ENCODE results near the gene ADAMTS20.
A peak's percentile ranks its signal among the peaks of the same experiment; 100 is the strongest.

The ADAMTS20 gene

GRCh38 chr12:43444940-43445564, 107.0 kb downstream of the ADAMTS20 start:
- H3K9ac ChIP-seq (ENCODE audit: low read length), result no peak overlapping the region
- H3F3A ChIP-seq (ENCODE audit: insufficient read depth, low read length), result no peaks in the 10 kb centered on the region
- no peaks in the 10 kb centered on the region for H3K36me3 ChIP-seq (replicated peaks; ENCODE audit: insufficient read depth, low read length)
- no peaks in the 10 kb centered on the region for H3K4me1 ChIP-seq (ENCODE audit: low read length)
- H3K27me3 ChIP-seq (replicated peaks; ENCODE audit: insufficient read depth, low read length), result no peaks in the 10 kb centered on the region
- no peaks in the 10 kb centered on the region for H3K79me2 ChIP-seq (ENCODE audit: low read length)
- H2AFZ ChIP-seq (ENCODE audit: low read length), result no peak overlapping the region
- no peak overlapping the region for H3K4me3 ChIP-seq (ENCODE audit: low read length)
- DNase-seq, result peak; percentile 64
- H4K20me1 ChIP-seq (ENCODE audit: insufficient read depth, low read length), result no peaks in the 10 kb centered on the region
- no peaks in the 10 kb centered on the region for H3K9me3 ChIP-seq (replicated peaks; ENCODE audit: insufficient read depth, low read length)
- no peak overlapping the region for H3K27ac ChIP-seq (ENCODE audit: low read length)
- no peak overlapping the region for H3K4me2 ChIP-seq (ENCODE audit: low read depth, low read length)
- H3K9me2 ChIP-seq (replicated peaks; ENCODE audit: insufficient read depth, low read length), result no peaks in the 10 kb centered on the region
- TF ChIP-seq EZH2 (optimal IDR thresholded peaks at IDR 0.05; ENCODE audit: low read depth, low read length) (no peak), CTCF (IDR thresholded peaks at IDR 0.05; ENCODE audit: low read length) (peak; percentile 63), EZH2phosphoT487 (IDR thresholded peaks at IDR 0.05; ENCODE audit: low read length) (no peak)

GRCh38 chr12:43436597-43436996, 115.4 kb downstream of the ADAMTS20 start:
- no peaks in the 10 kb centered on the region for H3K27me3 ChIP-seq (replicated peaks; ENCODE audit: insufficient read depth, low read length)

GRCh38 chr12:43434614-43435013, 117.4 kb downstream of the ADAMTS20 start:
- Histone ChIP-seq H3K27ac (ENCODE audit: low read length) (no peak overlapping the region), H3K4me2 (ENCODE audit: low read depth, low read length) (no peak overlapping the region), H3K4me3 (ENCODE audit: low read length) (no peak overlapping the region), H3K9me3 (replicated peaks; ENCODE audit: insufficient read depth, low read length) (no peaks in the 10 kb centered on the region), H3K4me1 (ENCODE audit: low read length) (no peaks in the 10 kb centered on the region), H3K27me3 (replicated peaks; ENCODE audit: insufficient read depth, low read length) (no peaks in the 10 kb centered on the region), H3K36me3 (replicated peaks; ENCODE audit: insufficient read depth, low read length) (no peaks in the 10 kb centered on the region), H2AFZ (ENCODE audit: low read length) (no peak overlapping the region), H4K20me1 (ENCODE audit: insufficient read depth, low read length) (no peaks in the 10 kb centered on the region), H3F3A (ENCODE audit: insufficient read depth, low read length) (no peaks in the 10 kb centered on the region), H3K79me2 (ENCODE audit: low read length) (no peaks in the 10 kb centered on the region), H3K9me2 (replicated peaks; ENCODE audit: insufficient read depth, low read length) (no peaks in the 10 kb centered on the region), H3K9ac (ENCODE audit: low read length) (no peak overlapping the region)
- no peak for DNase-seq
- TF ChIP-seq CTCF (IDR thresholded peaks at IDR 0.05; ENCODE audit: low read length) (no peak), EZH2 (optimal IDR thresholded peaks at IDR 0.05; ENCODE audit: low read depth, low read length) (no peak), EZH2phosphoT487 (IDR thresholded peaks at IDR 0.05; ENCODE audit: low read length) (no peak)

More at GRCh38 chr12:43436597-43436996, 115.4 kb downstream of the ADAMTS20 start:
- Histone ChIP-seq H3K79me2 (ENCODE audit: low read length) (no peaks in the 10 kb centered on the region), H3K9ac (ENCODE audit: low read length) (no peak overlapping the region), H3K27ac (ENCODE audit: low read length) (no peak overlapping the region), H3K36me3 (replicated peaks; ENCODE audit: insufficient read depth, low read length) (no peaks in the 10 kb centered on the region), H3K4me2 (ENCODE audit: low read depth, low read length) (no peak overlapping the region), H3K4me3 (ENCODE audit: low read length) (no peak overlapping the region), H3F3A (ENCODE audit: insufficient read depth, low read length) (no peaks in the 10 kb centered on the region), H4K20me1 (ENCODE audit: insufficient read depth, low read length) (no peaks in the 10 kb centered on the region), H3K4me1 (ENCODE audit: low read length) (no peaks in the 10 kb centered on the region), H3K9me3 (replicated peaks; ENCODE audit: insufficient read depth, low read length) (no peaks in the 10 kb centered on the region), H3K9me2 (replicated peaks; ENCODE audit: insufficient read depth, low read length) (no peaks in the 10 kb centered on the region), H2AFZ (ENCODE audit: low read length) (no peak overlapping the region)
- TF ChIP-seq CTCF (IDR thresholded peaks at IDR 0.05; ENCODE audit: low read length), result no peak
- no peak for TF ChIP-seq EZH2phosphoT487 (IDR thresholded peaks at IDR 0.05; ENCODE audit: low read length)
- no peak for TF ChIP-seq EZH2 (optimal IDR thresholded peaks at IDR 0.05; ENCODE audit: low read depth, low read length)
- DNase-seq, result no peak

All from MM.1S (cell line).